HL-60 (cell line): ENCODE measurements around the gene ABCB10.
A peak's percentile ranks its signal among the peaks of the same experiment; 100 is the strongest.

Source experiments
- DNase-seq, 2 experiments: peaks; one replicate each; pipeline ENCODE4 v3.0.0-alpha.2; 2010 to 2020; ENCODE audit warnings: low read depth in 1 of 2, low spot score in 1 of 2
- H3K27ac ChIP-seq: fragments of 250-450 bp; sonication (Bioruptor Pico); replicated peaks from 2 replicates; pipeline ENCODE4 v1.5.1; 2020; ENCODE audit warnings: mild to moderate bottlenecking, moderate library complexity
- H3K27me3 ChIP-seq: fragments of 250-450 bp; sonication (Bioruptor Pico); 2 replicates; pipeline ENCODE4 v1.5.1; 2021; ENCODE audit warnings: mild to moderate bottlenecking, moderate library complexity; ENCODE audit not compliant: insufficient read depth, poor library complexity, severe bottlenecking
- H3K4me3 ChIP-seq: replicated peaks from 2 replicates; pipeline ENCODE4 v1.5.1; 2011; ENCODE audit warnings: mild to moderate bottlenecking, control low read depth, low read length; ENCODE audit not compliant: insufficient read depth
- GABPA ChIP-seq: IDR thresholded peaks from 2 replicates; pipeline ENCODE4 v1.6.1; 2012; ENCODE audit warnings: low read depth
- POLR2AphosphoS5 ChIP-seq: IDR thresholded peaks from 2 replicates; pipeline ENCODE4 v1.6.1; 2012; ENCODE audit warnings: low read depth
- SPI1 ChIP-seq: IDR thresholded peaks from 2 replicates; pipeline ENCODE4 v1.6.1; 2012; ENCODE audit warnings: low read depth, mild to moderate bottlenecking, borderline replicate concordance
- TF ChIP-seq, protein P1 (sequence below): IDR thresholded peaks from 2 replicates; pipeline ENCODE4 v1.6.1; 2012; ENCODE audit warnings: low read depth; ENCODE audit not compliant: insufficient replicate concordance
- TF ChIP-seq, protein P2 (sequence below): IDR thresholded peaks from one replicate; pipeline ENCODE4 v1.5.1; 2011; ENCODE audit warnings: low read length, control low read depth, inconsistent platforms; ENCODE audit not compliant: insufficient read depth

ABCB10 gene

DNA sequence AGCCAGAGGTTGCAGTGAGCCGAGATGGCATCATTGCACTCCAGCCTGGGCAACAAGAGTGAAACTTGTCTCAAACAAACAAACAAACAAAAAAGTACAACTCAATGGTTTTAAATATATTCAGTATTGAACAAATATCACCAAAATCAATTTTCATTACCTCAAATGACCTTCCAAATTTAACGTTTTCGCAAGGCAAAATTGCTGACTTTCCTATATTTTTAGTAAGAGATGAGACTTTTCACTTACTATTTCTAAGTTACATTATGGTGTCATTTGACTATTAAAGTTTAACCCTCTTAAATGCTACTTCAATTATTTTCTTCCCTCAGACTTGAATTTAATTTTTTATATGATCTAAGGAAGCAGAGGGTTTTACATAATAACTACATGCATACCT is 23.0 kb upstream of the ABCB10 start:
- no peak for DNase-seq
- H3K27ac ChIP-seq: no peak overlapping the region
- no peaks in the 10 kb centered on the region for H3K27me3 ChIP-seq
- no peak overlapping the region for H3K4me3 ChIP-seq
- TF ChIP-seq SPI1: no peak
- no peak for TF ChIP-seq POLR2AphosphoS5
- TF ChIP-seq, protein P1, sequence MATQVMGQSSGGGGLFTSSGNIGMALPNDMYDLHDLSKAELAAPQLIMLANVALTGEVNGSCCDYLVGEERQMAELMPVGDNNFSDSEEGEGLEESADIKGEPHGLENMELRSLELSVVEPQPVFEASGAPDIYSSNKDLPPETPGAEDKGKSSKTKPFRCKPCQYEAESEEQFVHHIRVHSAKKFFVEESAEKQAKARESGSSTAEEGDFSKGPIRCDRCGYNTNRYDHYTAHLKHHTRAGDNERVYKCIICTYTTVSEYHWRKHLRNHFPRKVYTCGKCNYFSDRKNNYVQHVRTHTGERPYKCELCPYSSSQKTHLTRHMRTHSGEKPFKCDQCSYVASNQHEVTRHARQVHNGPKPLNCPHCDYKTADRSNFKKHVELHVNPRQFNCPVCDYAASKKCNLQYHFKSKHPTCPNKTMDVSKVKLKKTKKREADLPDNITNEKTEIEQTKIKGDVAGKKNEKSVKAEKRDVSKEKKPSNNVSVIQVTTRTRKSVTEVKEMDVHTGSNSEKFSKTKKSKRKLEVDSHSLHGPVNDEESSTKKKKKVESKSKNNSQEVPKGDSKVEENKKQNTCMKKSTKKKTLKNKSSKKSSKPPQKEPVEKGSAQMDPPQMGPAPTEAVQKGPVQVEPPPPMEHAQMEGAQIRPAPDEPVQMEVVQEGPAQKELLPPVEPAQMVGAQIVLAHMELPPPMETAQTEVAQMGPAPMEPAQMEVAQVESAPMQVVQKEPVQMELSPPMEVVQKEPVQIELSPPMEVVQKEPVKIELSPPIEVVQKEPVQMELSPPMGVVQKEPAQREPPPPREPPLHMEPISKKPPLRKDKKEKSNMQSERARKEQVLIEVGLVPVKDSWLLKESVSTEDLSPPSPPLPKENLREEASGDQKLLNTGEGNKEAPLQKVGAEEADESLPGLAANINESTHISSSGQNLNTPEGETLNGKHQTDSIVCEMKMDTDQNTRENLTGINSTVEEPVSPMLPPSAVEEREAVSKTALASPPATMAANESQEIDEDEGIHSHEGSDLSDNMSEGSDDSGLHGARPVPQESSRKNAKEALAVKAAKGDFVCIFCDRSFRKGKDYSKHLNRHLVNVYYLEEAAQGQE: no peak
- no peak for TF ChIP-seq GABPA
- TF ChIP-seq, protein P2, sequence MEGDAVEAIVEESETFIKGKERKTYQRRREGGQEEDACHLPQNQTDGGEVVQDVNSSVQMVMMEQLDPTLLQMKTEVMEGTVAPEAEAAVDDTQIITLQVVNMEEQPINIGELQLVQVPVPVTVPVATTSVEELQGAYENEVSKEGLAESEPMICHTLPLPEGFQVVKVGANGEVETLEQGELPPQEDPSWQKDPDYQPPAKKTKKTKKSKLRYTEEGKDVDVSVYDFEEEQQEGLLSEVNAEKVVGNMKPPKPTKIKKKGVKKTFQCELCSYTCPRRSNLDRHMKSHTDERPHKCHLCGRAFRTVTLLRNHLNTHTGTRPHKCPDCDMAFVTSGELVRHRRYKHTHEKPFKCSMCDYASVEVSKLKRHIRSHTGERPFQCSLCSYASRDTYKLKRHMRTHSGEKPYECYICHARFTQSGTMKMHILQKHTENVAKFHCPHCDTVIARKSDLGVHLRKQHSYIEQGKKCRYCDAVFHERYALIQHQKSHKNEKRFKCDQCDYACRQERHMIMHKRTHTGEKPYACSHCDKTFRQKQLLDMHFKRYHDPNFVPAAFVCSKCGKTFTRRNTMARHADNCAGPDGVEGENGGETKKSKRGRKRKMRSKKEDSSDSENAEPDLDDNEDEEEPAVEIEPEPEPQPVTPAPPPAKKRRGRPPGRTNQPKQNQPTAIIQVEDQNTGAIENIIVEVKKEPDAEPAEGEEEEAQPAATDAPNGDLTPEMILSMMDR: no peak

DNA sequence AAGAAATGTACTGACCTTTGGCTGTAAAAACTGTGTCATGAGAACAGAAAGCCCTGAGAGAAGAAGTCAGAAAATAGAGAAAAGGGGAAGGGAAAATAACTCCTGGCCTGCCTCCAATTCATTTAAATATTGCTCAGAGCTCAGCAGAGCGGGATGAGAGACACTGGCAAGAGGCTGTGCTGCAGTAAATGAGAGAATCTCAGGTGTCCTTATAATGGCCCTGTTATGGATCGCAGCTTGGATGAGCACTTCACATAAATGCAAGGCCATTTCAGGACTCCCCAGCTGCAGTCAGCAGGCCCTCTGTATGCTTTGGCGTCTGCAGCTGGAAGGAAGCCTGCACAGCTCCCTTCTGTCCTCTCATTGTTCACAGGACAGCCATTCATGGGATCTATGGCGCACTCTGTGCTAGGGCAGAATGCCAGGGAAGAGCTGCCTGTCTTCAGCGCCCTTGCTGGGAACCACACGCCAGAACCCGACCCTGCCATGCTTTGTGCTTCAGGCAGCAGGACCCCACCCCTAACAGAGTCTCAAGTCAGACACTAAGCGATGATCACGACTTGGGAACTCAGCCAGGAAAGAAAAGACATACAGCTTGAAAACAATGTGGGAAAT is 20.7 kb upstream of the ABCB10 start:
- TF ChIP-seq POLR2AphosphoS5: no peak
- peak; percentile 75 for TF ChIP-seq SPI1
- TF ChIP-seq, protein P1: no peak
- TF ChIP-seq, protein P2: no peak
- peak in 1 of 2 experiments; percentile 60 for DNase-seq
- H3K27me3 ChIP-seq: no peaks in the 10 kb centered on the region
- H3K4me3 ChIP-seq: peak overlapping the region; percentile 29
- H3K27ac ChIP-seq: peak overlapping the region; percentile 32

DNA sequence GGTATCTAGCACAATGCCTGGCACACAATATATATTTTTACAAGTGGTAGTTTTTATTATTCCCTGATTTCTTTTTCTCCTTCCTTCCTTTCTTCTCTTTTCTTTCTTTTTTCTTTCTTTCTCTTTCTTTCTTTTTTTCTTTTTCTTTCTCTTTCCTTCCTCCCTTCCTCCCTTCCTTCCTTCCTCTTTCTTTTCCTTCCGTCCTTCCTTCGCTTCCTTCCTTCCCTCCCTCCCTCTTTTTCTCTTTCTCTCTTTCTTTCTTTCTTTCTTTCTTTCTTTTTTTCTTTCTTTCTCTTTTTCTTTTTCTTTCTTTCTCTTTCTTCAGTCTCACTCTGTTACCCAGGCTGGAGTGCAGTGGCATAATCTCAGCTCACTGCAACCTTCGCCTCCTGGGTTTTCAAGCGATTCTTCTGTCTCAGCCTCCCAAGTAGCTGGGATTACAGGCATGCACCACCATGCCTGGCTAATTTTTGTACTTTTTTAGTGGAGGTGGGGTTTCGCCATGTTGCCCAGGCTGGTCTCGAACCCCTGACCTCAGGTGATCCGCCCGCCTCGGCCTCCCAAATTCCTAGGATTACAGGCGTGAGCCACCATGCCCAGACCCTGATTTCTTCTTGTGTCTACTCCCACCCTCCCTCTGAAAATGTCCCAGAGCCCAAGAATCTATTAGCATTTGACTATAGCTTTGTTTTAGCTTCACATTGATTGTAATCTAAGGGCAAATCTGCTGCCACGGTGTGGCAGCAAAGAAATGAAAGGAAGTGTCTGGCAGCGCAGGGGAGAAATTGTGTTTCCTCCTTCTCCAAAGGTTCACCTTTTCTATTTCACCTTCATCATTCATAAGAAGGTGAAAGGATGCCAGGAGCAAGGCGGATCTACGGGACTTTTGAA is 19.9 kb upstream of the ABCB10 start:
- Histone ChIP-seq H3K27ac (peak overlapping the region; percentile 32), H3K27me3 (no peaks in the 10 kb centered on the region), H3K4me3 (0 out of 2 replicates have a peak overlapping the region, but pooled peaks have one; percentile 2)
- TF ChIP-seq, protein P2: no peak
- TF ChIP-seq, protein P1: no peak
- TF ChIP-seq GABPA (no peak), SPI1 (no peak), POLR2AphosphoS5 (no peak)
- DNase-seq: no peak
